SKM-1 (cell line): ENCODE results near the gene SHISAL2A.
"Not testable (repeated sequence)": the region's sequence is repeated elsewhere in the genome, so short reads cannot be mapped to it uniquely, and the experiment has no call there.

Experiments
- DNase-seq: peaks from one replicate; lab custom pipeline; 2025; ENCODE audit not compliant: unreplicated experiment; lab: John Stamatoyannopoulos, UW

Gene SHISAL2A

GRCh38 chr1:52681136-52681535 is 48.2 kb downstream of the SHISAL2A start:
- no peak for DNase-seq

- DNase-seq: no peak
Measured at GRCh38 chr1:52683367-52683940, 50.5 kb downstream of the SHISAL2A start.

GRCh38 chr1:52684545-52684944 is 51.6 kb downstream of the SHISAL2A start:
- no peak for DNase-seq

DNA sequence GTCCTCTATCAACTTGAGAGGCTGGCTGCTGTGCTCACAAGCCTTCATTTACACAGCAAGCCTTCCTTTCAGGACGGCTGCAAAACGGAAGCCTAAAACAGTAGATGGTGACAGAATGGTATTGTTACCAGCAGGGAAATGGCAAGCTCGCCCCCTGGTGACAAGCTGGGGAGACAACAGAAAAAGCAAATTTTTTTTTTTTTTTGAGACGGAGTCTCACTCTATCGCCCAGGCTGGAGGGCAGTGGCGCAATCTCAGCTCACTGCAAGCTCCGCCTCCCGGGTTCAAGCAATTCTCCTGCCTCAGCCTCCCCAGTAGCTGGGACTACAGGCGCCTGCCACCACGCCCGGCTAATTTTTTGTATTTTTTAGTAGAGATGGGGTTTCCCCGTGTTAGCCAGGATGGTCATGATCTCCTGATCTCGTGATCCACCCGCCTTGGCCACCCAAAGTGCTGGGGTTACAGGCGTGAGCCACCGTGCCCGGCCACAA is 53.3 kb downstream of the SHISAL2A start:
- DNase-seq: peak; percentile 61

GRCh38 chr1:52686830-52687229 is 53.9 kb downstream of the SHISAL2A start:
- no peak for DNase-seq

- no peak for DNase-seq
Measured at GRCh38 chr1:52691821-52692220, 58.9 kb downstream of the SHISAL2A start.

GRCh38 chr1:52692697-52693096 is 59.7 kb downstream of the SHISAL2A start:
- no peak for DNase-seq

DNA sequence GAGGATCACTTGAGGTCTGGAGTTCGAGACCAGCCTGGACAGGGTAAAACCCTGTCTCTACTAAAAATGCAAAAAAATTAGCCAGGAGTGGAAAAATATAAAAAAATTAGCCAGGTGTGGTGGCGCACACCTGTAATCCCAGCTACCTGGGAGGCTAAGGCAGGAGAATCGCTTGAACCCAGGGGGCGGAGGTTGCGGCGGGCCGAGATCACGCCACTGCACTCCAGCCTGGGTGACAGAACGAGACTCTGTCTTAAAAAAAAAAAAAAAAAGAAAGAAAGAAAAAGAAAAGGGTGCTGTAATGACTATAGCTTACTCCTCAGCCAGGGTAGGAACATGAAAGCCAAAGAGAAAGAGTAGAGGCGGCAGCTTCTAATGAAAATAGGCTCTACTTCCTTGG is 60.4 kb downstream of the SHISAL2A start:
- not testable (repeated sequence) for DNase-seq

DNA sequence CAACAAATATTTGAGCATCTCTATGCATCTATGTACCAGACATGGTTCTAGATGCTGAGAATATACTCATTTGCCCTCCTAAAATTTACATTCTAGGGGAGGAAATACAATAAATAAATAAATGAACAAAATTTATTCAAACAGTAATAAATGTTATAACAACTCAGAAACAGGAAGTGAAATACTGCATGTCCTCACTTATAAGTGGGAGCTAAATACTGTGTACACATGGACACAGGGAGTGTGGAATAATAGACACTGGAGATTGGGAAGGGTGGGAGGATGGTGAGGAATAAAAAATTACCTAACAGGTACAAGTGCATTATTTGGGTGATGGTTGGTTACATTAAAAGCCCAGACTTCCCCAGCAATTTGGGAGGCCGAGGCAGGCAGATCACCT is 60.9 kb downstream of the SHISAL2A start:
- no peak for DNase-seq

DNA sequence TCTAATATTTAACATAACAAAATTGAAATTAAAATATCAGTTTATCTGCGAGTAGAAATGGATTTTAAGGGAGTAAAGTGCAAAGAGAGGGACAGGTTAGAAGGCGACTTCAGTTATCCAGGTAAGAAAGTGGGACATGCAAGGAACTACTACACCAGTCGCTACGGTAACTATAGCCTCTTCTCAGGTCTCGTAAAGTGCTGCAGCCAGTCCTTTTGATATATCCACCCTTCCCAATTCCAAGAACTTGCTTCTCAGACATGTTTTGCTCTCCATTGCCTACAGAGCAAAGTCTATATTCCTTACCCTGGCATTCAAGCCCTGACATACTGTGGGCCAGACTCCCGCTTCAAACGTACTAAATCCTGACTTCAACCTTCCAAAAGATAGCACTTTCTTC is 62.7 kb downstream of the SHISAL2A start:
- DNase-seq: no peak

- DNase-seq: peak; percentile 26
Measured at GRCh38 chr1:52697795-52698674, 65.1 kb downstream of the SHISAL2A start, which contains the start of gene COA7. Gene COA7, minus strand, starts transcription at chr1:52698347. Its CDS starts 21 bp downstream, at chr1:52698326.

- peak; percentile 90 for DNase-seq
Measured at GRCh38 chr1:52702886-52703787, 70.2 kb downstream of the SHISAL2A start.

DNA sequence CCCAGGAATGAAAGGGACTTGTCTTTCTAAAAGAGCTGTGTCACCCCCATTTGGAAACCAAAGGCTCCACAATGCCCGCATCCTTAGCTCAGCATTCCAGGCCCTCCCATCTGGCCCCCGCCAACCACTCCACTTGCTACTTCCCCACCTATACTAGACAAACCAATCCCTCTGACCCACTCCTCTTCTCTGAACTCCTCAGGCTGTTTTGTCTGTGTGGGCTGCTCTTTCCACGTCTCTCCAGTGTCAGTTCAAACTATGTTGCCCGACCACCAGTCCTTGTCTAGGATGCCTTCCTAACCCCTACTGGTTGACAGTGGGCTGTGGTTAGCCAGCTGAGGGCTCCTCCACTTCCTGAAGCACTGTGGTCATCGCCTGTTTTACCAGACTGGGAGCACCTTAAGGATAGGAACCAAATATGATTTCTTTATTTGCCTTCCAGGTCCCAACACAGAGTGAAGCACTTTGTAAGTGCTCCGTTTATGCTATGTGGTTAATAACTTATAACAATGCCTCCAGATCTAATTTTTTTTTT is 73.2 kb downstream of the SHISAL2A start:
- DNase-seq: no peak
